GM13976 (cell line): ENCODE results near the gene SLC4A8.

Experiments used
- DNase-seq: peaks from one replicate; pipeline ENCODE4 v3.0.0; 2012; ENCODE audit warnings: low spot score
- in situ Hi-C: fragments of 300-500 bp; cut with MboI; formaldehyde crosslinking; loops from one replicate; pipeline ENCODE4 v1.12.0; 2022; ENCODE audit warnings: low sequenced_read_pairs, mixed read lengths, inconsistent platforms; ENCODE audit not compliant: unreplicated experiment
- TF ChIP-seq, protein P1 (sequence below): IDR thresholded peaks from 2 replicates; pipeline ENCODE4 v1.5.1; 2012; ENCODE audit warnings: borderline replicate concordance, mild to moderate bottlenecking; ENCODE audit not compliant: insufficient read depth; ENCODE audit errors: extremely low read depth, missing control alignments, control extremely low read depth

Gene SLC4A8

DNA sequence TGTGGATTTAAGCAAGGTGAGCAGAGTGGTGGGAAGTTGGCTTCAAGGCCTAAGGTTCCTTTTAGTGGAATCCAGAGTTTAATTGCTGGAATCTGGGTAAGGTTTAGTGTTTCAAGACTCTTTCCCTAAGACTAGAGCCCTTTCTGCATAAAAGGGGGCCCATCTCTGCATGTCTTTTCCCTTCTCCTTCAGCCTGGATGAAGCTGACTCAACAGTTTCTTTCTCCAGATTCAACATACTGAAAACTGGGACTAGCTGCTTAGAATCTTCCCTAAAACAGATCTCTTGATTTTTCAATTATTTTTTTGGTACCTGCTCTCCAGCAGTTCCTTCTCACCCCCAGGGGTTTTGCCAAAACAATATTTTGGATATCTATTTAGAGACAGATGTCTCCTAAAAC lies 34.0 kb downstream of the SLC4A8 start:
- in situ Hi-C loops: no loop called here
- no peak for DNase-seq
- TF ChIP-seq, protein P1, sequence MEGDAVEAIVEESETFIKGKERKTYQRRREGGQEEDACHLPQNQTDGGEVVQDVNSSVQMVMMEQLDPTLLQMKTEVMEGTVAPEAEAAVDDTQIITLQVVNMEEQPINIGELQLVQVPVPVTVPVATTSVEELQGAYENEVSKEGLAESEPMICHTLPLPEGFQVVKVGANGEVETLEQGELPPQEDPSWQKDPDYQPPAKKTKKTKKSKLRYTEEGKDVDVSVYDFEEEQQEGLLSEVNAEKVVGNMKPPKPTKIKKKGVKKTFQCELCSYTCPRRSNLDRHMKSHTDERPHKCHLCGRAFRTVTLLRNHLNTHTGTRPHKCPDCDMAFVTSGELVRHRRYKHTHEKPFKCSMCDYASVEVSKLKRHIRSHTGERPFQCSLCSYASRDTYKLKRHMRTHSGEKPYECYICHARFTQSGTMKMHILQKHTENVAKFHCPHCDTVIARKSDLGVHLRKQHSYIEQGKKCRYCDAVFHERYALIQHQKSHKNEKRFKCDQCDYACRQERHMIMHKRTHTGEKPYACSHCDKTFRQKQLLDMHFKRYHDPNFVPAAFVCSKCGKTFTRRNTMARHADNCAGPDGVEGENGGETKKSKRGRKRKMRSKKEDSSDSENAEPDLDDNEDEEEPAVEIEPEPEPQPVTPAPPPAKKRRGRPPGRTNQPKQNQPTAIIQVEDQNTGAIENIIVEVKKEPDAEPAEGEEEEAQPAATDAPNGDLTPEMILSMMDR: no peak

DNA sequence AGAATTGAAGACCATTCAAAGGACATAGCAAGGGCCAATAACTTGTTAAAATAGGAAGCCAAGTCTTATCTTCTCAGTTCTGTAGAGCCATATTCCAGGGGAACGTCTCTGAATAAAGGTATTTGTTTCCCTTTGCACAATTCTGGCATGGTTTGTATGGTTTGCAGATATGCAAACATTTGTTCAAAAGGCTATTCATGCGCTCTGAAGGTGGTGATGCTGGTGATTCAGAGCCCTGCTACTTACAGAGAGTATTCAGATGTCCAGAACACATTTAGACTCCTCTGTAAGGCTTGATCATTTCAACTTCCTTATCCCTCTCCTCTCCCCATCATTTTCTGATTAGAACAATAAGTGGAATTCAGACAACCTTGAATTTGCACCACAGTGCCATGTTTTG lies 35.9 kb downstream of the SLC4A8 start:
- no peak for DNase-seq
- in situ Hi-C loops: no loop called here
- TF ChIP-seq, protein P1: no peak

DNA sequence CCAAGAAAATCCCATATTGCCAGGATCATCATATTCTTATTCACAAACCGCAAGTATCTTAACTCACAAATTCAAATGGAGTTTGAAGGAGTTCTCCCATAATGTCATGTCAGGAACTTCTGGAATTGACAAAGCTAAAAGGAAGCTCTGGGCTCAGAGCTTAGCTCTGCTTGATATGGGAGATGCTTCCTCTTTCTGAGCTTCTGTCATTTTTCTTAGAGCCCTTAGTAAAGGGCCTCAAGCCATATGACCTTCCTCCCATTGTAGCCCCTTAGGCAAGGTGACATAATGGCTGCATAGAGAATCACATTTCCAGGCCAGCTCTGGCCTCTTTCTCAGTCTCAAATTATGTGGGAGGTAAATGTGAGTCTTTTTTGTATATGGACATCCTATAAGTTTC lies 40.9 kb downstream of the SLC4A8 start:
- TF ChIP-seq, protein P1: no peak
- in situ Hi-C loops: no loop called here
- DNase-seq: no peak

DNA sequence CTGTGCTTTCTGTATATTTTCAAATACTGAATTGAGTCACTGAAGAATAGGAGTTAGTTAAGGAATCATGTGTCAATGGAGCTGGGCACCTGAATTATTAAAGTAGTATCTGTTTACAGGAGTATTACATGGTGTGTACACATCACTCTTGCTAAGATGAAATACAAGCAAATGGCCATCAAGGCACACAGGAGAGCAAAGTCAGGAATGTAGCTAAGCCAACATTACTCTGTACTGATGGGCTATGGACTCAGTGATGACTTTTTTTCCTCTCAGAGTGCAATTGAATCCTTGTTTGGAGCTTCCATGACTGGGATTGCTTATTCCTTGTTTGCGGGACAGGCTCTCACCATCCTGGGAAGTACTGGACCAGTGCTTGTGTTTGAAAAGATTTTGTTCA lies 45.5 kb downstream of the SLC4A8 start:
- no peak for DNase-seq
- in situ Hi-C loops: no loop called here
- TF ChIP-seq, protein P1: no peak

DNA sequence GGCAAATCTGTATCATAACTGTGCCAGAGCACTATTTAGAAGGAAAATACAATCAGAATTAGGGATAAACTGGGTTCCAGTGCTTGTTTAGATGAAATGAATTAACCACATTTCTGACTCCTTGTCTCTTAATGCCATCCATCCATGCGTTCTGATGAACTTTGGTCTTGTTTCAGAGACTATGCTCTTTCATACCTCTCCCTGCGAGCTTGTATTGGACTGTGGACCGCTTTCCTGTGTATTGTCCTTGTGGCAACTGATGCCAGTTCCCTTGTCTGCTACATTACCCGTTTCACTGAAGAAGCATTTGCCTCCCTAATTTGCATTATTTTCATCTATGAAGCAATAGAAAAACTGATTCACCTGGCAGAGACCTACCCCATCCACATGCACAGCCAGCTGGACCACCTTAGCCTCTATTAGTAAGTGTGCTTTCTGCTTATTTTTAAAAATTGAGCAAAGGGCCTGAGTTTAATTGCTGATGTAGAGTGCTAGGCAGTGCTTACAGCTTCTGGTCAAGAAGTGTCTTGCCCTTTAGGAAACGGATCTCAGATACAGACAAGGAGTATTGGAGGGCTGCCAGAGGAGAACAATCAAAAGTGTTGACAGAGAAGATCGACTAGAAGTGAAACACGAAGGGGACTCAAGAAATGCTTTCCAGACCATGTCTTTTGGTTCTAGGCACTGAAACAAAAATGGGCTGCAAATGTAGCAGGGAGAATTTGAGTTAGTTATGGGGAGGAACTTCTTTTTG lies 46.7 kb downstream of the SLC4A8 start:
- TF ChIP-seq, protein P1: no peak
- in situ Hi-C loops: no loop called here
- no peak for DNase-seq

DNA sequence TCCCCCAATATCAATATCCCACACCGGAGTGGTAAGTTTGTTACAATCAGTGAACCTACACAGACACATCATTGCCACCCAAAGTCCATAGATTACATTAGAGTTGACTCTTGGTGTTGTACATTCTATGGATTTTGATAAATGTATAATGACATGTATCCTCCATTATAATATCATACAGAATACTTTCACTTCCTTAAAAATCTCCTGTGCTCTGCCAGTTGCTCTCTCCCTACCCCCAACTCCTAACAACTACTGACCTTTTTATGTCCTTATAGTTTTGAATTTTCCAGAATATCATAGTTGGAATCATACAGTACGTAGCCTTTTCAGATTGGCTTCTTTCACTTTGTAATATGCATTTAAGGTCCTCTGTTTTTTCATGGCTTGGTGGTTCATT lies 48.4 kb downstream of the SLC4A8 start:
- no peak for DNase-seq
- TF ChIP-seq, protein P1: no peak
- in situ Hi-C loops: no loop called here
